IPS DF 19.7 (cell line): ENCODE measurements around the gene PGK2.
A peak's percentile ranks its signal among the peaks of the same experiment; 100 is the strongest.
"Not testable (repeated sequence)": the region's sequence is repeated elsewhere in the genome, so short reads cannot be mapped to it uniquely, and the experiment has no call there.

Source experiments
- DNase-seq: peaks from one replicate; pipeline ENCODE4 v3.0.0-alpha.2; 2013; ENCODE audit warnings: low read depth, low spot score

Gene PGK2

DNA sequence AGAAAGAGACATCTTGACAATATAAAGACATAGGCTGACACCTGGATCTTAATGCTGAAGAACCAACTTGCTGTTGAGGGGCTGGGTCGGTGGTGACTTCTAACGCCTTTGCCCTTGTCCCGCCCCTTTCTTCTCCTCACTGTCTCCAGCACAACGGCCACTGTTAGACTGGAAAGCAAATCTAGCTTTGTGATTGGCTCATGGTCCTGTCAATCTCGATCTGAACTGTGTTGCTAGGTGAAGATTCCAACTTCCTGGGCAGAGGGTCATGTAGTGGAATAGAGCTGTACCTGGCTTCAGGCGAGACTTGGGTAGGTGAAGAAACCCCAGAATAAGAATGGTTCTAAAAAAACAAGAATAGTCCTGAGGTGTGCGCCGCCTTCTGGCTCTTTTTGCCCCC is at the start of gene PGK2:
Gene PGK2 (minus strand): TSS at position 110 of the 400 bp plus-strand sequence. CDS start 98 bp downstream, at position 12.
- DNase-seq = peak; percentile 94

DNA sequence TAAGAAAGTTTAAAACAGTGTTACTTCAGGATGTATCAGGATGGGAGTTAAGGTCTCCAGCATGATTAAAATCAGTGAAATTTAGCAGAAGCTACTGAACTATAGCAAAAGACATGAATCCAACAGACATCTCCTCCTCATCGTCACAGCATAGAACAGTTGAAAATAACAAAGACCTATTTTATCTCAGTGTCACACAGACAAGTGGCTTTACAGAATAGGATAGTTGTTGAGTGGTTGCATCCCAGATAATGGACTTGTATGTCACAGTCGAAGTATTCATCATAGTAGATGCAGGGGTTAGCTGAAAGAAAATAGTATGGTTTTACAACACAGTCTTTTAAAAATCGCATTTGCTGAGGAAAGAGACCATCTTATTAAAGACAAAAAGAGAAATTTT is 48.1 kb upstream of the PGK2 start:
- DNase-seq = no peak

DNA sequence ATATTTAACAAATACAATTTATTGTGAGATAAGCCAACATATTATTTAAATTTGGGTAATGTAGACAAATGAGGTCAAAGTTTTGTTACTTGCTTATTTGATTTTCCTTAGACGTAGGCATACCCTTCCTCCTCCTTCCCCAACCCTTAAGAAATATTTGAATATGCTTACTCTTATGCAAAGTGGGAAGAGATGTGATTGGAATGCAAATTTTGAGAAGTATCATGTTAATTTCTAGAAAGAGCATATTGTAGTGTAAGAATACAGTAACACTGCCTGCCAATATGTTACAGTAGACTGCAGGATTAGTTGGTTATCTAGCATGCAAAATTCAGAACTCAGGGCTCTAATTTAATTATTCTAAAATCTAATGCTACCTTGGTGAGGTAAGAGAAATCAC is 46.3 kb upstream of the PGK2 start:
- DNase-seq = no peak

DNA sequence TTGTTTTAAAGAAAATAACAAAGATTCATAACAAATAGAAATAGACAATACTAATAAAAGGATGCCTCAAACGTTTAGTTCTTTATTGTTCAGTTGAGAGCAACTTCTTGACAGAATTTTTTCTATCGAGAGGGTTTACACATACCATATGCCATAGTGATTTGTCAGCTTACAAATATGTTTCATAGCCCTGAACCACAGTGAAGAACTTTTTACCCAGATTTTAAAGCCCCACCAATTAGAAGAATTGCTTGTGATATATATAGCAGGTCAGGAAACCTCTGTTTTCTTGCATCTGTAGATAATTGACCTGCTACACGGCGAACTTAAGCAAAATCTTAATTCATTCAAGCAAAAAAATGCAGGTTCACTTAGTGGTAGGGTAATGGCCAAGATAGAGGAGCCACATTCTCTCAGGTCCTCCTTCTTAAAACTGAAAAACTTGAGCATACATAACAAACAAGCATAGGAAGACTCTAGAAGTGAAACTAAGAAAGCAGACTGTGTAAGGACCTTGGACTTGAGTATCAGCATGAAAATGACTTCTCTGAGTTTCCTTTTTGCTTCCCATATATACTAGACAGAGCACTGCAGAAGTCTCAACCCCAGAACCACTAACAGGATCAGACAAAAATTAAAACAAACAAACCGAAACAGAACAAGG is 39.8 kb upstream of the PGK2 start:
- no peak for DNase-seq

DNA sequence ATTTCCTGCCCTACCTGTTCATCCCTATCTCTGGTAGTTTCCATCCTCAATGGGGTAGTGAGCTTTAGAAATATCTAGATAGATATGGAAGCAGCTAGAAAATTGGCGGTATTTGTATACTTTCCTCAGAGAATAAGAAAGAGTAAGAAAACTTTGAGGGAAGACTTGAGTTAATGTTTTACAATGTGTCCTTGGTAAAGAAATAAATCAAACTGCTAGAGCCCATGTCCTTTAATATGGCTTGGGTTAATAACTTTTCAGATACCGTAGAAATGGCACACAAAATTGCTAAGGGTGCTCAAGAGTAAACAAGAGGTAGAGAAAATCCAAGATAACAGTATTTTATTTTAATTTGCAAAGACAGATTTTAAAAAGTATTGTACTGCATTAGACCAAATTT is 28.1 kb upstream of the PGK2 start:
- DNase-seq = no peak

DNA sequence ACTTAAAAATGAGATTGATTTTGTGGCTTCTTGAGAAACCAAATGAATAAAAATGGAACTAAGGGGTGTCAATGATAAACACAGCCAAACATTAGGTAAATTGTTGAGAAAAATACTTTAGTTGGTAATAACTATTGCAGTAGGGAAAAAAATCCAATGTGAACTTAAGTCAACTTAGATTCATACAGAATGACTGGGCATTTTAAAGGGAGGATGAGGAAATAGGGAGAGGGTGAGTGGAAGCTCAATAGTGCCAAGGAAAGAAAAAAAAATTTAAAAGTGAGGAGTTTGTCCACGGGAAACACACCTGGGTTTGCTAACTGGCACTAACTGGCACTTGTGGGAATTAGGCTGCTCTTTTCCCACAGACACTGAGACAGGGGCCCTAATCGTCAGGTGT is 26.2 kb upstream of the PGK2 start:
- DNase-seq = no peak

DNA sequence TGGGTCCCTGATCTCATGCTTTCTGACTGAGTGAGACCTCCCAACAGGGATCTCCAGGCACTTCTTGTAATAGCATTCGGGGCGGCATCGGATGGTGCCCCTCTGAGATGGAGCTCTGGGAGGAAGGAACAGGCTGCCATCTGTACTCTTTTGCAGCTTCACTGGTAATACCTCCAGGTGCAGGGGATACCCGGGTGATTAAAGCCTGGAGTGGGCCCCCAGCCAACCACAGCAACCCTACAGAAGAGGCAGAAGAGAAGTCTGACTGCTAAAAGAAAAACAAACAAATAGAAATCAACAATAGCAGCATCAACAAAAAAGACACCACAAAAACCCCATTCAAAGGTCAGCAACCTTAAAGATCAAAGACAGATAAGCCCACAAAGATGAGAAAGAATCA is 19.1 kb upstream of the PGK2 start:
- no peak for DNase-seq

DNA sequence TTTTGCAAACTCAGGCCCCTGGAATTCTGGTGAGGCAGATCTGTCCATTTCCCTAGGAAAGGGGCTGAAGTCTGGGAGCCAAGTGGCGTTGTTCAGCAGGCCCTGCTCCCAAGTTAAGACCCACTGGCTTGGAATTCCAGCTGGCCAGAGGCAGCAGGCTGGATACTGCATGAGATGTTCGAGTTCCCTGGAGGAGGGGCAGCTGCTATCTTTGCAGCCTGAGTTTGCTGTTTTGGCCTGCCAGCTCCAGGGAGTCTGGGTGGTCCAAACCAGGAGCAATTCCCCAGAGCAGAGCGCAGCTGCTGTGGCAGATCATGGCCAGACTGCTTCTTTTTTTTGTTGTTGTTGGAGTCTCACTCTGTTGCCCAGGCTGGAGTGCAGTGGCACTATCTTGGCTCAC is 18.2 kb upstream of the PGK2 start:
- DNase-seq = no peak

DNA sequence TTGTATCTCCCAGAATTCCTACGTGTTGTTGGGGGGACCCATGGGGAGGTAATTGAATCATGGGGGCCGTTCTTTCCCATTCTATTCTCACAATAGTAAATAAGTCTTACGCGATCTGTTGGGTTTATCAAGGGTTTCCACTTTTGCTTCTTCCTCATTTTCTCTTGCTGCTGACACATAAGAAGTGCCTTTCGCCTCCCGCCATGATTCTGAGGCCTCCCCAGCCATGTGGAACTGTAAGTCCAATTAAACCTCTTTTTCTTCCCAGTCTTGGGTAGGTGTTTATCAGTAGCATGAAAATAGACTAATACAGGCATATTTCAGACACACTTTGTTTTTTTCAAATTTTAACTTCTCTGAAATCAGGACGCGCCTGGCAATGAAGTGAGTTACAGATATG is 14.4 kb upstream of the PGK2 start:
- DNase-seq = no peak

DNA sequence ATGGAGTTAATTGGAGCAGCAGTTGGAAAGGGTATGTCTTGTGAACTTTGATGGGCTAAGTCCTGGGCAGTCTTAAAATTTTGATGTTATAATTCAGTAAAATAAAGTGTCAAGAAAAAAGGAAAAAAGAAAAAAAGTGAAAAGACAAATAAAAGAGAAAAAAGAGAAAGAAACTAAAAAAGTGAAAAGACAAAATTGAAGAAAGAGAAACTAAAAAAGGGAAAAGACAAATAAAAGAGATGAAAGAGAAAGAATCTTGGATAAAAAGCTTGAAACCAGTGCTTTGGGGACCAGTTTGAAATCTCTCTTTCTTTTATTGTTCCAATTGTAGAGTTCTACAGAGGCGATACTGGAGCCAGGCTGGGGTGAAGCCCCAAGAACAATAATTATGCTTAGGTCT is 12.0 kb upstream of the PGK2 start:
- DNase-seq = no peak

DNA sequence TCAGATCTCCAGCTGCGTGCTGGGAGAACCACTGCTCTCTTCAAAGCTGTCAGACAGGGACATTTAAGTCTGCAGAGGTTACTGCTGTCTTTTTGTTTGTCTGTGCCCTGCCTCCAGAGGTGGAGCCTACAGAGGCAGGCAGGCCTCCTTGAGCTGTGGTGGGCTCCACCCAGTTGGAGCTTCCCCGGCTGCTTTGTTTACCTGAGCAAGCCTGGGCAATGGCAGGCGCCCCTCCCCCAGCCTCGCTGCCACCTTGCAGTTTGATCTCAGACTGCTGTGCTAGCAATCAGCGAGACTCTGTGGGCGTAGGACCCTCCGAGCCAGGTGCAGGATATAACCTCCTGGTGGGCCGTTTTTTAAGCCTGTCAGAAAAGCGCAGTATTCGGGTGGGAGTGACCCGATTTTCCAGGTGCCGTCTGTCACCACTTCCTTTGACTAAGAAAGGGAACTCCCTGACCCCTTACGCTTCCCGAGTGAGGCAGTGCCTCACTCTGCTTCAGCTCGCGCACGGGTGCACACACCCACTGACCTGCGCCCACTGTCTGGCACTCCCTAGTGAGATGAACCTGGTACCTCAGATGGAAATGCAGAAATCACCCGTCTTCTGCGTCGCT is 9.9 kb upstream of the PGK2 start:
- DNase-seq = not testable (repeated sequence)

DNA sequence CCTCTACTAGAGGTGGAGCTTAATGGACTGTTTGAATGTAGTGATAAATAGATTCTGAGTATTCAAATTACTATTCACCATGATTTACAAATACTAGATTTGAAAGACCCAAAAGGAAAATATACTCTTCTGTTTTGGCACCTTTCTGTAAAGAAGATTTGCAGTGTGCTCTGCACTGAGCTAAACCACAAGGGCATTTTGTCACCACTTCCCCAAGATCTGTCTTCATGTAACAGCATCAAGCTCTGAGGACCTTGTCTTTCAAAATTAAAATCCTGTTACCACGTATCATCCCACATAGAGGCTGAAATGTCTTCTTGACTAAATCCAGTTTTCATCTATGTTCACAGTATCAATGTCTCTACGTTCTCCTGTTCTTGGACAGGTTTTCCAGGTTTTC is 3.3 kb upstream of the PGK2 start:
- no peak for DNase-seq

DNA sequence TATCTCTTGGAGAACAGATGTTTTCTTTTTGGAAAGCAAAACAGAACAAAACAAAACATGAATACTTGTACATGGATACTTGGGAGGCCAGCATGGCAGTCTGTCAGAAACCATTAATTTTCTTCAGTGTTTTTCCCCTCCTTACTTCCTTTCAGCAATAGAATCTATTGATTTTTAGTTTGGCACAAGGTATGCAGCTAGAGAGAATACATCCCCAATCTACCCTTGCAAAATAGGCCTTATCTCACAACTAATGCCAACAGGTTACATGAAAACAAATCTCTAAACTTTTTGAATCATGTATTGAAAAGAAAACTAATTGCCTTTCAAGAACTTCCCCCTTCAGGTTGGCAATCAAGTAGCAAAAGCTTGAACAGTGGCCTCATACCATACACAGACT is 2.8 kb downstream of the PGK2 start:
- no peak for DNase-seq

DNA sequence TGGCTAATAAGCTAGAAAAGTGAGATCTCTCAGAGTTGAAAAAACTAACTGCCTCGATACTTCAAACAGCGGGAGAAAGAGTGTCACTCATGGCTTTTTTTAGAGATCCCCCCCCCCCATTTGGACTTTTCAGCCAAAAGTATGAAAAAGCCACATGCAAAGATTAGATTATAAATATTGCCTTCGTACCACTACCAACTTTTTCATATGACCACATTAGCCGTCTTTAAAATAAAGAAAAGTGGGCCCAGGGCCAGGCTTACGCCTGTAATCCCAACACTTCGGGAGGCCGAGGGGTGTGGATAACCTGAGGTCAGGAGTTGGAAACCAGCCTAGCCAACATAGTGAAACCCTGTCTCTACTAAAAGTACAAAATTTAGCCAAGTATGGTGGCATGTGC is 4.4 kb downstream of the PGK2 start:
- no peak for DNase-seq

DNA sequence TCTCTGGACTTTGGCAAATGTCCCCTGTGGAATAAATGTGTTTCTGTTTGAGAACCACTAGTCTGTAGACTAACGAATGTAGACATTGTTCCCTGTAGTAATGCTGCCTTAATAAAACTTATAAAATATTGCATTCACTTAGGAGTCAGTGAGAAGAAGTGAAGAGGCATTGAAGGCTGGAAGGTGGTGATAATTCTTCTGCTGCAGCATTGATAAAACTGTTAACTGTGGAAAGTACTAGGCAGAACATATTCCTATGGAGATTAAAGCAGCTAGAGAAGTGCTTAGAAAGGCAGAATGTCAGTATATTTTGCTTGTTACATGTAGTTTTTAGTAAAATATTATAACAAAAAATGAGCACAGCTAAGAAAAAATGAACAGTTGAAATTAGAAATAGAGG is 4.8 kb downstream of the PGK2 start:
- no peak for DNase-seq

DNA sequence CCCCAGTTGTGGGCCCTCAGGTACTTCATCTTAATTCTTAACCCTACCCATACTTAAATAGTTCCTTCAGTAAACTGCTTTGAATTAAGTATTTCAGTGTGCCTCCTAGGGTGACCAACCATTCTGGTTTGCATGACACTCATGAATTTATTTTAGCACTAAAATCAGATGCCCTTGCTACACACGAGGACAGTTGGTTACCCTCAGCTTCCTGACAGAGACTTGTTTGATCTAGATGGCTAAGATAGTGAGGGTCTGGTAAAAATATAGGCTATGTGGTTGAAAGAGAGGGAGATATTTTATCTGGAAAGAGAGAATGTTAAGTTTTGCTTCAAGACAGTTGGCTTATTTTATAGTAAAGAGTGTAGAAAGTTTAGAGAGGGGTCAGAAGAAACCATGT is 10.6 kb downstream of the PGK2 start:
- no peak for DNase-seq

DNA sequence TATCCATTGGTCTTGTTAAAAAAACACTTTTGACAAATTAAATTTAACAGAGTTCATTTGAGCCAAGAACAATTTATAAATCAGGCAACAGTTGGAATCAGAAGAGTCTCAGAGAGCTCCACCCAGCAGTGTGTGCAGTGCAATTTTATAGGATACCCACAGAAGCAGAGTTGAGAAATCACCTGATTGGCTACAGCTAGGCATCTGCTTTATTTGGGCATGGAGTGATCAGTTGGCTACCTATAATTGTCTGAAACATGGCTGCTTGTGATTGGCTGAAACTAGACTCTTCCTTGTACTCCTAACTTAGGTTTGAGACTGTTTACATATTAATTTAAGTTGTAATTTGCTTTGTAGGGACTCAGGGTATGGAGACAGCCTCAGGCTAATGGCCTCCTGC is 12.0 kb downstream of the PGK2 start:
- no peak for DNase-seq

DNA sequence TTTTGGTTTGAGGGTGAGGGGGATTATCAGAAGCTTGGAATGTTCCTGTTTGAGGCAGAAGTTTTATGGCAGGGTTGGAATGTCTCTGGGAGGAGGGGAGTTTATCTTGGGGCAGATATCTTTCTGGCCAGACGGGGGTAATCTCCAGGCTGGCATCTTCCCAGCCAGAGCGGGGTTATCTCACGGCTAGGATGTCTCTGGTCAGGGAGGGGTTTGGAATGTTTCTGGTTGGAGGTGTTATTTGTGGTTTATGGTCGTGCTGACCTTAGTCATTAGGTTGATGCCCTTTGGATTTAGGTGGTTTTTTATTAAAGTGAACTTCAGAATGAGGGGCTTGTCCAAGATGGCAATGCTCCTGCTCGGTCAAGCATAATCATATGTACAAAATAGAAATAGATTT is 14.8 kb downstream of the PGK2 start:
- DNase-seq = no peak

DNA sequence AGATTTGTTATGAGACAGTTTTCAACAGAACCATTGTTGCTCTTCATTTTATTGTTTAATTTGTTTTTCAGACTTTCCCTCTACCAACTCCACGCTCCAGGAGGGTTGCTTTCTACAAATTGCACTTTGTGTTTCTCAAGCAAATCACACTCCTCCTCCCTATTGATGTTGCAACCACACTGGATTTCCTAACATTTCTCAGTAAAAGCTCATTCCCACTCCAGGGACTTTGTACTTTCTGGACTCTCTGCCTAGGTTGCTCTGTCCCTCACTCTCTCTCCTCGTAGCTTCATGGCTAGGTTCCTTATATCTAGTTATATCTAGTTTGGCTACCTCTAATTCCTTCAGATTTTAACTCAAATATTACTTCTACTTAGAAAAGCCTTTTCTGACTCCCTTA is 20.3 kb downstream of the PGK2 start:
- DNase-seq = no peak

DNA sequence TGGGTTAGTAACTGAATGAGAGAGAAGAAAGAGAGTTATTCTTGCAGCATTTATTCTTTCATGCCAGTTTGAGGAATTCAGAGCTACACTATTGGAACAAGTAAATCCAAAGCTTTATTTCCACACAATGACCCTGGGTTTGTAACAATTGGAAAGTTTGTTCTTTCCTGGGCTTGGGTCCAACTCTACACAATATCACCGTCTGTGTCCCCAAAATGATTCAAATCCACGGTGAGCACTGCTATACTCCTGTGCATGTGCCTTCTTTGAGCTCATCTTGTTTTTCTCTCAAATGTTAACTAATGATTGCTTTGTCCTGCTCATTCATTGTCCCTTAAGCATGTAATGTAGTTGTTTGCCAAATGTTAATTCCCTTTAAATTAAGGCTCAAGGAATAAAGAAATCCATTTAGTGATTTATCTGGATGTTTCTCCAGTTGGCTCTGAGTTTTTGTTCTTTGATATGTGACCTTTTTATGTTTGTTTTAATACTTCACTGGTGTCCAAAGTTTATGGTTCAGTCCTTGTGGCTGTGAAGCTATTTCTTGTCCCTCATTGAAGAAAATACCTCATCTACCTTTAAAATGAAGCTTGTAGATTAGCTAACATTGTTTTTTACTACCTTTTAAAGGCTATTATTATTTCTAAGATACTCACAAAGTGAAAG is 22.4 kb downstream of the PGK2 start:
- DNase-seq = no peak

DNA sequence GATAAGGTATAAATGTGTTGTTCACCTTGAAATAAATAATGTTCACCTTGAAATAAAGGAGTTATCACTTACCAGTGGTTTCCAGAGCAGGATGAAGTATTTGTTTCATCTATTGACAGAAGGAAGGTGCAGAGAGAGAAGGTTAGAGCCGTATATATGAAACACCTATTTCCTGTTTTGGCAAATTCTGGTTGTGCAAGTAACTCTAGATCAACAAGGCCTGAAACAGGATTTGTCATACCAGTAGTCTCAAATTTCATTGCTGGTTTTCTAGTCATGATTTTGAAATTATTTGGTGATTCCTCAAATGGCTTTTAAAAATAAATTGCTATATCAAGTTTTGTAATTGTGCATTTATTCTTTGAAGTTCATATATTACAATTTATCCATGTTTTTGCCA is 42.8 kb downstream of the PGK2 start, which contains the start of gene CRISP3:
Gene CRISP3 (minus strand): TSS at position 130 of the 400 bp plus-strand sequence. CDS start 21 bp downstream, at position 109.
- DNase-seq = no peak

DNA sequence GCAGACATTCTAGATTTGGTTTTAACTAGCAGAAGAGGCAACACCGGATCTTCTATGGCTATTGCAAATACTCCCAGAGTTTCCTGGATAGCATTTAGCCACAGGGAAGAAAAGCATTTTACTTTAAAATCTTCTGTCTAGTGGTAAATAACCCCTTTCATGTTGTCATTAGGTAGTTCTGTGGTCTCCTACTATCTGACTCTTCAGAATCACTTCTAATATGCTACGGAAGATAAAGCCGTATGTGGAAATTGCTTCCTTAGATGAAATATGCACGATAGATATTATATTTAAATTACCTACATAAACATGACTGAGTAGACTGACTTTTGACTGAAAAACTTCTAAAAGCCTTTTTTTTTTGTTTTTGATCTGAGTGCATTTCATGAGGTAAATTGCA is 43.7 kb downstream of the PGK2 start:
- no peak for DNase-seq

DNA sequence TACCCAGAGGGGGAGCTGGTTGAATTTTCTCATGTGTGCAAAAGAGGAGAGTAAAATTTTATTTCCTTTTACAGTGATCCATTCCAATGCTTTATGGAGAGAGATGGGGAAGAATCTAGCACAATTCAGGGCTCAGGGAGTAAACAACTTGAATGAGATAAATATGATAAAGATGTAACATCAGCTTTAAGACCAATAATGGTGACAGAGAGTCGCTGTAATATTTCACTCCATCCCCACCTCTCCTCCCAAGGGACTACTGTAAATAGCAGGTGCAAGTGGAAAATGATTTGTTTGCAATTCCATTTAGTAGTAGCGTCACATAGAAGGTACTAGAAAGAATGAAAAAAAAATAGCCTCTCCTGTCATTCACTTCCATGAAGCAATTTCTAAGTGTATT is 47.7 kb downstream of the PGK2 start:
- no peak for DNase-seq
